HepG2 (cell line): Measurements from ENCODE around the gene WDR13. TPM values are rescaled to one million over a fixed set of nuclear protein-coding genes. Genes with fewer than 3 reads are reported as not detected.

Experiments
- AFF4 ChIP-seq: sonication (generic); formaldehyde crosslinking; IDR thresholded peaks from 2 replicates; pipeline ENCODE4 v1.4.0; 2020; ENCODE audit warnings: missing genetic modification reagents
- ARNT2 ChIP-seq: sonication (generic); formaldehyde crosslinking; IDR thresholded peaks from 2 replicates; pipeline ENCODE4 v1.8.0; 2022; ENCODE audit warnings: mild to moderate bottlenecking, low read depth, missing genetic modification reagents, moderate library complexity
- CREB1 ChIP-seq, 2 experiments: fragments of 450-650 bp in 1 of 2; IDR thresholded peaks; 2 replicates each; pipeline ENCODE4 v1.6.1; 2016 to 2017; ENCODE audit warnings: control low read depth in 1 of 2, mild to moderate bottlenecking in 1 of 2, missing compliant biosample characterization in 1 of 2, missing genetic modification characterization in 1 of 2
- DNMT1 ChIP-seq: sonication (generic); formaldehyde crosslinking; IDR thresholded peaks from 2 replicates; pipeline ENCODE4 v1.5.1; 2020; ENCODE audit warnings: mild to moderate bottlenecking, missing genetic modification reagents
- ESRRA ChIP-seq: sonication (generic); formaldehyde crosslinking; IDR thresholded peaks from 2 replicates; pipeline ENCODE4 v1.5.1; 2020; ENCODE audit warnings: mild to moderate bottlenecking, low read depth, missing genetic modification reagents
- FOXC1 ChIP-seq: sonication (generic); formaldehyde crosslinking; IDR thresholded peaks from 2 replicates; pipeline ENCODE4 v1.8.0; 2022; ENCODE audit warnings: mild to moderate bottlenecking, missing genetic modification reagents, borderline replicate concordance
- GATAD1 ChIP-seq: IDR thresholded peaks from 2 replicates; pipeline ENCODE4 v1.6.1; 2016; ENCODE audit warnings: missing genetic modification reagents, missing compliant biosample characterization
- ISL2 ChIP-seq: sonication (generic); formaldehyde crosslinking; IDR thresholded peaks from 2 replicates; pipeline ENCODE4 v1.5.0; 2020; ENCODE audit warnings: missing genetic modification reagents
- KAT8 ChIP-seq: IDR thresholded peaks from 2 replicates; pipeline ENCODE4 v1.6.1; 2016; ENCODE audit warnings: missing genetic modification reagents, missing compliant biosample characterization
- KDM2A ChIP-seq: sonication (generic); formaldehyde crosslinking; IDR thresholded peaks from 2 replicates; pipeline ENCODE4 v1.4.0; 2020; ENCODE audit warnings: low read depth, missing genetic modification reagents, borderline replicate concordance
- KDM6A ChIP-seq: IDR thresholded peaks from 2 replicates; pipeline ENCODE4 v1.6.1; 2016; ENCODE audit warnings: low read depth
- MEF2D ChIP-seq: sonication (generic); formaldehyde crosslinking; IDR thresholded peaks from 2 replicates; pipeline ENCODE4 v1.5.1; 2020; ENCODE audit warnings: mild to moderate bottlenecking, missing genetic modification reagents
- MIXL1 ChIP-seq: IDR thresholded peaks from 2 replicates; pipeline ENCODE4 v1.6.1; 2016
- NFRKB ChIP-seq: fragments of 450-650 bp; IDR thresholded peaks from 2 replicates; pipeline ENCODE4 v1.6.1; 2017
- ONECUT2 ChIP-seq: sonication (generic); formaldehyde crosslinking; IDR thresholded peaks from 2 replicates; pipeline ENCODE4 v1.4.0; 2020; ENCODE audit warnings: missing genetic modification reagents
- SMAD3 ChIP-seq: sonication (generic); formaldehyde crosslinking; IDR thresholded peaks from 2 replicates; pipeline ENCODE4 v1.4.0; 2020; ENCODE audit warnings: missing genetic modification reagents
- SRY ChIP-seq: sonication (generic); formaldehyde crosslinking; IDR thresholded peaks from 2 replicates; pipeline ENCODE4 v1.8.0; 2022; ENCODE audit warnings: mild to moderate bottlenecking, missing genetic modification reagents
- ZNF124 ChIP-seq: sonication (generic); formaldehyde crosslinking; IDR thresholded peaks from 2 replicates; pipeline ENCODE4 v1.4.0; 2020; ENCODE audit warnings: missing genetic modification reagents
- ZNF282 ChIP-seq: fragments of 450-650 bp; IDR thresholded peaks from 2 replicates; pipeline ENCODE4 v1.6.1; 2018; ENCODE audit not compliant: partially characterized antibody
- ZNF567 ChIP-seq: sonication (generic); formaldehyde crosslinking; IDR thresholded peaks from 2 replicates; pipeline ENCODE4 v1.8.1; 2023; ENCODE audit warnings: mild to moderate bottlenecking, missing genetic modification reagents, borderline replicate concordance
- ZNF768 ChIP-seq: sonication (generic); formaldehyde crosslinking; IDR thresholded peaks from 2 replicates; pipeline ENCODE4 v1.4.0; 2020; ENCODE audit warnings: missing genetic modification reagents
- ZNF816 ChIP-seq: sonication (generic); formaldehyde crosslinking; IDR thresholded peaks from 2 replicates; pipeline ENCODE4 v1.8.0; 2022; ENCODE audit warnings: missing genetic modification reagents, mild to moderate bottlenecking, borderline replicate concordance
- polyA plus RNA-seq, 8 experiments: library from polyadenylated mRNA; depleted of rRNA in 3 of 8; stranded (reverse) in 7 of 8; unstranded in 1 of 8; fragments of >200 nt; fragmentation: Illumina TruSeq in 4 of 8; extraction: Trizol in 4 of 8; gene quantifications; 2 replicates each; pipeline versions ENCODE4 v1.2.1 to v1.2.3, GENCODE V29; 2011 to 2016; ENCODE audit warnings: low read depth in 4 of 8, missing spikeins in 1 of 8, mixed read lengths in 1 of 8; ENCODE audit not compliant: insufficient read depth in 1 of 8
- total RNA-seq, 5 experiments: library from RNA; depleted of rRNA; stranded (reverse); fragments of >200 nt; fragmentation: Illumina TruSeq; extraction: Trizol; gene quantifications; 2 replicates each; pipeline ENCODE4 v1.2.3, GENCODE V29; 2016; ENCODE audit warnings: low read depth in 1 of 5
- TF ChIP-seq, protein P1 (sequence below): IDR thresholded peaks from 2 replicates; pipeline ENCODE4 v1.6.1; 2016; ENCODE audit warnings: mild to moderate bottlenecking
- TF ChIP-seq, protein P2 (sequence below): sonication (generic); formaldehyde crosslinking; IDR thresholded peaks from 2 replicates; pipeline ENCODE4 v1.5.0; 2020; ENCODE audit warnings: missing genetic modification reagents, mild to moderate bottlenecking, borderline replicate concordance

Gene WDR13
- total and polyA plus RNA-seq, 2 of the 13 experiments (the other 11 are each of a cell fraction or from before 2014, with no cell fraction given) = 28.7 to 37.1 TPM

GRCh38 chrX:48574270-48575266 is 22.7 kb upstream of the WDR13 start, which contains the start of gene RBM3 (continued):
- TF ChIP-seq ISL2 = no peak; the same call in 1 of the 2 replicates
- TF ChIP-seq NFRKB = peak; percentile 57
- peak; percentile 91 for TF ChIP-seq GATAD1 (CRISPR knock-in tag)
- TF ChIP-seq FOXC1 (CRISPR knock-in tag) = no peak
- no peak for TF ChIP-seq MEF2D (CRISPR knock-in tag)
- no peak for TF ChIP-seq MIXL1 (CRISPR knock-in tag)
- no peak for TF ChIP-seq ONECUT2
- no peak for TF ChIP-seq ZNF282
- no peak for TF ChIP-seq ZNF816 (CRISPR knock-in tag)
- no peak for TF ChIP-seq ZNF768
- no peak for TF ChIP-seq AFF4 (CRISPR knock-in tag)
- no peak for TF ChIP-seq ZNF124 (CRISPR knock-in tag)
- TF ChIP-seq CREB1 (IDR thresholded peaks at IDR 0.05) = 0 out of 2 replicates have a peak, but pooled peaks have one; percentile 0
- TF ChIP-seq CREB1 (CRISPR knock-in tag; IDR thresholded peaks at IDR 0.05) = peak; percentile 75
- TF ChIP-seq KAT8 (CRISPR knock-in tag) = peak; percentile 90
- TF ChIP-seq, protein P1, sequence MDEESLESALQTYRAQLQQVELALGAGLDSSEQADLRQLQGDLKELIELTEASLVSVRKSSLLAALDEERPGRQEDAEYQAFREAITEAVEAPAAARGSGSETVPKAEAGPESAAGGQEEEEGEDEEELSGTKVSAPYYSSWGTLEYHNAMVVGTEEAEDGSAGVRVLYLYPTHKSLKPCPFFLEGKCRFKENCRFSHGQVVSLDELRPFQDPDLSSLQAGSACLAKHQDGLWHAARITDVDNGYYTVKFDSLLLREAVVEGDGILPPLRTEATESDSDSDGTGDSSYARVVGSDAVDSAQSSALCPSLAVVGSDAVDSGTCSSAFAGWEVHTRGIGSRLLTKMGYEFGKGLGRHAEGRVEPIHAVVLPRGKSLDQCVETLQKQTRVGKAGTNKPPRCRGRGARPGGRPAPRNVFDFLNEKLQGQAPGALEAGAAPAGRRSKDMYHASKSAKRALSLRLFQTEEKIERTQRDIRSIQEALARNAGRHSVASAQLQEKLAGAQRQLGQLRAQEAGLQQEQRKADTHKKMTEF (CRISPR knock-in tag) = peak; percentile 70; the same call in 1 of the 2 replicates
- no peak for TF ChIP-seq ZNF567 (CRISPR knock-in tag)
- no peak for TF ChIP-seq ESRRA (CRISPR knock-in tag)
- peak; percentile 63; the same call in 1 of the 2 replicates for TF ChIP-seq SRY (CRISPR knock-in tag)
- no peak for TF ChIP-seq KDM6A (CRISPR knock-in tag)
- peak; percentile 63; the same call in 1 of the 2 replicates for TF ChIP-seq KDM2A
- TF ChIP-seq ARNT2 (CRISPR knock-in tag) = 0 out of 2 replicates have a peak, but pooled peaks have one; percentile 39
- TF ChIP-seq, protein P2, sequence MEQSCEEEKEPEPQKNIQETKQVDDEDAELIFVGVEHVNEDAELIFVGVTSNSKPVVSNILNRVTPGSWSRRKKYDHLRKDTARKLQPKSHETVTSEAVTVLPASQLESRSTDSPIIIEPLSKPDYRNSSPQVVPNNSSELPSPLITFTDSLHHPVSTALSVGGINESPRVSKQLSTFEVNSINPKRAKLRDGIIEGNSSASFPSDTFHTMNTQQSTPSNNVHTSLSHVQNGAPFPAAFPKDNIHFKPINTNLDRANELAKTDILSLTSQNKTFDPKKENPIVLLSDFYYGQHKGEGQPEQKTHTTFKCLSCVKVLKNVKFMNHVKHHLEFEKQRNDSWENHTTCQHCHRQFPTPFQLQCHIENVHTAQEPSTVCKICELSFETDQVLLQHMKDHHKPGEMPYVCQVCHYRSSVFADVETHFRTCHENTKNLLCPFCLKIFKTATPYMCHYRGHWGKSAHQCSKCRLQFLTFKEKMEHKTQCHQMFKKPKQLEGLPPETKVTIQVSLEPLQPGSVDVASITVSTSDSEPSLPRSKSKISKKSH (CRISPR knock-in tag) = peak; percentile 40; the same call in 1 of the 2 replicates
- peak; percentile 37; the same call in 1 of the 2 replicates for TF ChIP-seq SMAD3 (CRISPR knock-in tag)
- TF ChIP-seq DNMT1 (CRISPR knock-in tag) = no peak
